ENCODE data around the gene ATXN1.

GRCh38 chr6:16766836-16767745, 5.8 kb upstream of the ATXN1 start:
- no peak for TF ChIP-seq CTCF (IDR thresholded peaks at IDR 0.05)
- no peak for TF ChIP-seq POLR2A (IDR thresholded peaks at IDR 0.05)
- no peak for TF ChIP-seq EP300 (IDR thresholded peaks at IDR 0.05)
